SK-N-MC (cell line): ENCODE measurements around the gene SCLT1.

ENCODE experiments used
- EZH2 ChIP-seq: fragments of 200-600 bp; sonication (generic); IDR thresholded peaks from one replicate; pipeline ENCODE4 v1.6.1; 2017; ENCODE audit warnings: antibody characterized with exemption
- FOXP2 ChIP-seq: optimal IDR thresholded peaks from 2 replicates; pipeline ENCODE3; 2011; ENCODE audit warnings: mild to moderate bottlenecking, moderate library complexity; ENCODE audit not compliant: insufficient read depth; ENCODE audit errors: extremely low read length, control extremely low read depth
- POLR2AphosphoS5 ChIP-seq: IDR thresholded peaks from 2 replicates; pipeline ENCODE4 v1.6.1; 2012; ENCODE audit warnings: mild to moderate bottlenecking, low read depth, low read length, borderline replicate concordance

GRCh38 chr4:128837679-128838078 lies 255.7 kb downstream of the SCLT1 start:
- no peak for TF ChIP-seq POLR2AphosphoS5
- TF ChIP-seq EZH2 = no peak
- no peak for TF ChIP-seq FOXP2
